GM18498 (cell line): ENCODE results near the gene OLIG1.

Source experiments
- ATAC-seq: cut with Tn5 transposase; IDR thresholded peaks from one replicate; pipeline ENCODE4 v1.9.1; 2021; ENCODE audit warnings: mild to moderate bottlenecking, moderate library complexity; ENCODE audit not compliant: unreplicated experiment

Gene OLIG1

DNA sequence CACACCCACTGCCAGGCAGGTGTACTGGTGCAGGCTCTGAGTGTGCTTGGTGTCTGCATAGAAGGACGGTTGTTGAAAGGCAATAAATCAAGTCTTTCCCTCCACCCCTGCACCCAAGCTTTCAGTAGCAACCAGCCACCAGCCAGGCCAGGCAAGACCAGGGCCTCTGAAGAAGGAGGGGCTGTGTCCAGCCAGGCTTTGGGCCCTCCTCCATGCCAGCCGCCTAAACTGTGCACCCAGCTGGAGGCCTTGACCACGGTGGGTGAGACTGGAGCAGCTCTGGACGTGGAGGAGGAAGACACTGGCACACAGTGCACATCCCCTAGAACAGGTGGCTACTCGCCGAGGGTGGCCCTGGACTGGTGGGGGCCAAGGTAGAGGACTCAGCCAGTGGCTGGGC lies 39.3 kb upstream of the OLIG1 start:
- no peak for ATAC-seq

DNA sequence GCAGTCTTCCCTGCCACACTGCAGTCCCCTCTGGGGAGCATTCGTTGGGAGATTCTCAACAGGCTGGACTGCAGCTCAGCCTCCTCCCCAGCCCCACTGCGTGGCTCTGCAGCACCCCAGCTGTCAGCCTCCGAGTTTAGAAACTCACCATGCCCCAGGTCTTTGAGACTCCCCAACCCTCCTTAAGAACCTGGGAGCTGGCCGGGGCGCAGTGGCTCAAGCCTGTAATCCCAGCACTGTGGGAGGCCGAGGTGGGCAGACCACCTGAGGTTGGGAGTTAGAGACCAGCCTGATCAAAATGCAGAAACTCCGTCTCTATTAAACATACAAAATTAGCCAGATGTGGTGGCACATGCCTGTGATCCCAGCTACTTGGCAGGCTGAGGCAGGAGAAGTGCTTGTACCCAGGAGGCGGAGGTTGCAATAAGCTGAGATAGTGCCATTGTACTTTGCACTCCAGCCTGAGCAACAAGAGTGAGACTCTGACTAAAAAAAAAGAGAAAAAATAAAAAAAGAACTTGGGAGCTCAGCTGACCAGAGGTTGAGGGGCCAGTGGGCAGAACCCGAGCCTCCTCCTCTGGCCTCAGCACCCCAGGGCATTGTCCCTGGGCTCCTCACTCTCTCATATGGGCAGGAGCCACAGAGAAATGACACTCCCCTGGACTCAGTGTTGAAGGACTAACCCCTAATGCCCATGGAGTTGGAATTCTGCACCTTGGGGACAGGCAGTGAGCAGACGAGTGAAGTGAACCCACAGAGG lies 38.6 kb upstream of the OLIG1 start:
- no peak for ATAC-seq

GRCh38 chr21:33032434-33033047 lies 37.4 kb upstream of the OLIG1 start:
- ATAC-seq = no peak

DNA sequence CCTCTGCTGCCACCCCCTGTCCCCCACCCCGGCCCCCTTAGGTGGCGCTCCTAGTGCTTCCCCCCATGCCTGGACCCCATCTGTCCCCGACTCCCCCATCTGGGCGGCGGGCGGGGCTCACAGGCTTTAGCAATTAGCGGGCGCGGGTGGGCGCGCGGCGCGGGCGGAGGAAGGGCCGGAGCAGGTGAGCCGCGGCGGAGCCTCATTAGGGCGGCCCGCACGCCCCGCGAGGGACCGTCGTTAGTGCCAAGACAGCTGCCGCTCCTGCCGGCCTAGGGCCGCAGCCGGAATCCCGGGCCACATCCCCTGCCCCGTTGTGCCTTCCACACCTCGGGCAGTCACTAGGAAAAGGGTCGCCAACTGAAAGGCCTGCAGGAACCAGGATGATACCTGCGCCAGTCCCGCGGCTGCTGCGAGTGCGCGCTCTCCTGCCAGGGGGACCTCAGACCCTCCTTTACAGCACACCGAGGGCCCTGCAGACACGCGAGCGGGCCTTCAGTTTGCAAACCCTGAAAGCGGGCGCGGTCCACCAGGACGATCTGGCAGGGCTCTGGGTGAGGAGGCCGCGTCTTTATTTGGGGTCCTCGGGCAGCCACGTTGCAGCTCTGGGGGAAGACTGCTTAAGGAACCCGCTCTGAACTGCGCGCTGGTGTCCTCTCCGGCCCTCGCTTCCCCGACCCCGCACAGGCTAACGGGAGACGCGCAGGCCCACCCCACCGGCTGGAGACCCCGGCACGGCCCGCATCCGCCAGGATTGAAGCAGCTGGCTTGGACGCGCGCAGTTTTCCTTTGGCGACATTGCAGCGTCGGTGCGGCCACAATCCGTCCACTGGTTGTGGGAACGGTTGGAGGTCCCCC lies 36.6 kb upstream of the OLIG1 start:
- ATAC-seq = no peak

DNA sequence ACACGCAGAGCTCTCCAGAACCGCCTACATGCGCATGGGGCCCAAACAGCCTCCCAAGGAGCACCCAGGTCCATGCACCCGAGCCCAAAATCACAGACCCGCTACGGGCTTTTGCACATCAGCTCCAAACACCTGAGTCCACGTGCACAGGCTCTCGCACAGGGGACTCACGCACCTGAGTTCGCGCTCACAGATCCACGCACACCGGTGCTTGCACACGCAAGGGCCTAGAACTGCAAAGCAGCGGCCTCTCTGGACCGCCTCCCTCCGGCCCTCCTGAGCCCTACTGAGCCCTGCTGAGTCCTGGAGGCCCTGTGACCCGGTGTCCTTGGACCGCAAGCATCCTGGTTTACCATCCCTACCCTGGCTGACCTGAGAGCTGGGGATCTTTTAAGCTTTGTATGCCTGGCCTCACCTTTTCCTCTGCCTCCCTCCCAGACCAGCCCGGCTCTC lies 36.0 kb upstream of the OLIG1 start:
- ATAC-seq = no peak

GRCh38 chr21:33035147-33035546 lies 34.8 kb upstream of the OLIG1 start:
- ATAC-seq = no peak

DNA sequence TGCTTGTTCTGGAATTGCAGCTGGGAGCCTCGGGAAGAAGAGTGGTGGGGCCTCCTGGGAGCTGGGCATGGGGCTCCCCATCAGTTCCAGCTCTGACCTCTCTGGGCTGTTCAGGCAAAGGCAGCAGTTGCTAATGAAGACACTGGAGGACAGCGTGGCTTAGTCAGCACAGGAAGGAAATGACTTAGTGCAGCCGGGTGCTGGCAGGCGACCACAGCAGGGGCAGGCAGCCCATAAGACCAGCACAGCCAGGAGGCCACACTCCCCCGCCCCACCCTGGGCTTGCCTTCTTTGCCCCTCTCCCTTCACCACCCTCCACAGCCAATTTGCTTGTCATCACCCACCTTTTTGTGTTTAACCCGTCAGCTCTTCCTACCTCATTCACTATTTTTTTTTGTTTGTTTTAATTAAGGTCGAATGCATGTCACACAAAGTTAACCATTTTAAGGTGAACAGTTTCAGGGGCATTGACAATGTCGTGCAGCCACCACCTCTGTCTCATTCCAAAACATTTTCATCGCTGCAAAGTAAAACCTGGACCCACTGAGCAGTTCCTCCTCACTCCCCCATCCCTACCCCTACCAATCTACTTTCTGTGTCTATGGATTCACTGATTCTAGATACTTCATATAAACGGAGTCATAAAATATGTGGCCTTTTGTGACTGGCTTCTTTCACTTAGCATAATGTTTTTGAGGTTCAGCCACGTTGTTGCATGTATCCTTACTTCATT lies 33.3 kb upstream of the OLIG1 start:
- no peak for ATAC-seq

DNA sequence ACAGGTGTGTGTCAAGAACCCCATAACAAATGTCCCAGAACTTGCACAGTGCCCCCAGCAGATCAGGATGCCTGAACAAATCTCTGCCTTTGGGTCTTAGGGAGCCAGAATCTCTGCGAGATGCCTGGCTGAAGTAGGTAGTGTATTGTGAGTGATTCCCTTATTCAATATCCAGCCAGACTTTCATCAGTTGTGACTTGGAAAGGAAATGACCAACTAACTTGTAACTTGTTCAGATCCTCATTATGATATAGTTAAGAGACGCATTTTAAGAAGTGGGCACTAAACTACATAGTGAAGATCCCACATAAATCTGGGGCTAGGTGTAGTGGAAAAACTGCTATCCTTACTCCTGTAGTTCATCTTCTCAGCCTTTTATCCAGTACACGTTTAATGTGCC lies 32.4 kb upstream of the OLIG1 start:
- ATAC-seq = no peak

GRCh38 chr21:33039536-33039935 lies 30.4 kb upstream of the OLIG1 start:
- ATAC-seq = no peak

DNA sequence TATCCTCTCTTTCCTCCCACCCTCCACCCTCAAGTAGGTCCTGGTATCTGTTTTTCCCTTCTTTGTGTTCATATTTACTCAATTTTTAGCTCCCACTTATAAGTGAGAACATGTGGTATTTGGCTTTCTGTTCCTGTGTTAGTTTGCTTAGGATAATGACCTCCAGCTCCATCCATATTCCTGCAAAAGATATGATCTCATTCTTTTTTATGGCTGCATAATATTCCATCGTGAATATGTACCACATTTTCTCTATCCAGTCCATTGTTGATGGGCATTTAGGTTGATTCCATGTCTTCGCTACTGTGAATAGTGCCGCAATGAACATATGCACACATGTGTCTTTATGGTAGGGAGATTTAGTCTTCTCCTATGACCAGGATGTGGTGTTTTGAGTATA lies 29.7 kb upstream of the OLIG1 start:
- no peak for ATAC-seq

DNA sequence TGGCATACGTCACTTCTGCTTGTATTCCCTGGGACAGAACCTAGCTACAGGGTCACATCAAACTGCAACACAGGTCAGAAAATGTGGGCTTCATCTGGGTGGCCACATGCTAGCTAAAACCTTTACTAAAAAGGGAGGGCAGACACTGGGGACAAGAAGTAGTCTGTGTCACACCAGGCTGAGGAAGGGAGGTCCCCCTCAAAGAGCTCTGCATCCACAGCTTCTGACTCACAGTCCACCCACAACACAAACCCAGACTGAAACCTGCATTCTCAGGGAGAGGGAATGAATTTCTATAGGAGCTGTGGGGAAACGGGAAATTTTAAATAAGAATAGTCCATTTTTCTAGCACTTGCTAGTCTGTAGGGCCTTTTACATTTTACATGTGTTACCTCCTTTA lies 28.0 kb upstream of the OLIG1 start:
- ATAC-seq = no peak

DNA sequence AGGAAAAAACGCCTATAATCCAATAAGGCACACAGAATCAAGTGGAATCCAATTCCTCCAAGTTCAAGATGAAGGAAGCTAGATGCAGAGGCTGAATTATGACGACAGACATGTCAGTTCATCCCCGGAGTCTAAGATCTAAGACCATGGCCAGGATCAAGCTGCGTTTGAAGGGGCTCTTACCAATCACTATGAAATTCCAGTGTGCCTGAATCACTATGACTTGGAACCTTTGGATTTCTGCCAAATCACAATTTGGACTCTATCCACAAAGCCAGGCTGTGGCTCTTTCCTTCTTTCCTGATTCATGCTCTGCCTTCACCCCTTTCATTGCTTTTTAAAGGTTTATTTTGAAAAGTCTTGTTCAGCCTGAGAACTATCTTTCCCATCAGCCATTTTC lies 27.1 kb upstream of the OLIG1 start:
- ATAC-seq = no peak

- no peak for ATAC-seq
Measured at GRCh38 chr21:33046455-33046854, 23.5 kb upstream of the OLIG1 start.

- no peak for ATAC-seq
Measured at GRCh38 chr21:33047231-33047630, 22.7 kb upstream of the OLIG1 start.

- no peak for ATAC-seq
Measured at GRCh38 chr21:33051925-33052324, 18.0 kb upstream of the OLIG1 start.

DNA sequence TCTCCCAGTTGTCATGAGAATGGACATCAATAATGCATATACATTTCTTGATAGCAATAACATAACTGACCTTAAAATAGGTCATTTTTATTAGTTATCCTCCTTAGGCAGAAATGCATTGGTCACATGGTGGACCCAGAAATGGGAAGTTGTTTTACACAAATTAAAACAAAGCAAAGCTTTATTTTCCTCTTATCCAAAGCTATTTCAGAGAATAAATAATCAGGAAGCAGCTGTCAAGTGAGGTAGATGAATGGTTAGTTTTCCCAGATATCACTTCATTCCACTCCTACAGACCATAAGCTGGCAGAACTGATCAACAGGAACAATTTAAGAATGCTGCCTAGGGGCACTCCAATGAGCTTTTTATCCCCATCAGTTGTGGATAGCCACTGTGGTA lies 16.0 kb upstream of the OLIG1 start:
- no peak for ATAC-seq

- ATAC-seq = no peak
Measured at GRCh38 chr21:33055991-33056390, 13.9 kb upstream of the OLIG1 start.

GRCh38 chr21:33057385-33057940 lies 12.5 kb upstream of the OLIG1 start:
- no peak for ATAC-seq

DNA sequence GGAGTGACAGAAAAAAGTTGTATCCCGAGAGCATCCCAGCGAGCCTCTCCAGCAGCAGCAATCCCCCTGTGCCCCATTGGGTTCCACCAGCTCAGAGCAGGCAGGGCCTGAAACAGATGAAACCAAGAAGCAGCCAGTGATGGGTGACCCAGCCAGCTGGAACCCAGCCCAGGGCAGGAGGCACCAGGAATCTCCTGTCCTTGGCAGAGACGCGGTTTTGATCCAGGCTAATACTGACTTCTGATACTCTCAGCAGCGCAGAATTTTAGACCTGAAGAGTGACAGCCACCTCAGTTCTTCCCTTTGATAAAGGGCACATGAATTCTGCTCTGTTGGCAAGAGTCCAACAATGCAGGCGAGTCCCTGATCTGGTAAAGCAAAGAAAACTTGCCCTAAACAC lies 11.4 kb upstream of the OLIG1 start:
- no peak for ATAC-seq

GRCh38 chr21:33058957-33059356 lies 11.0 kb upstream of the OLIG1 start:
- ATAC-seq = no peak

- ATAC-seq = no peak
Measured at GRCh38 chr21:33059380-33059841, 10.5 kb upstream of the OLIG1 start.
